Fibroblast of gingiva (primary cell): Measurements from ENCODE around the gene ZNF684.
"Not testable (repeated sequence)": the region's sequence is repeated elsewhere in the genome, so short reads cannot be mapped to it uniquely, and the experiment has no call there.

ENCODE experiments used
- DNase-seq: peaks from one replicate; pipeline ENCODE4 v3.0.0-alpha.2; 2011; ENCODE audit warnings: low read depth

ZNF684 gene

GRCh38 chr1:40574805-40575204 lies 43.4 kb downstream of the ZNF684 start:
- not testable (repeated sequence) for DNase-seq

DNA sequence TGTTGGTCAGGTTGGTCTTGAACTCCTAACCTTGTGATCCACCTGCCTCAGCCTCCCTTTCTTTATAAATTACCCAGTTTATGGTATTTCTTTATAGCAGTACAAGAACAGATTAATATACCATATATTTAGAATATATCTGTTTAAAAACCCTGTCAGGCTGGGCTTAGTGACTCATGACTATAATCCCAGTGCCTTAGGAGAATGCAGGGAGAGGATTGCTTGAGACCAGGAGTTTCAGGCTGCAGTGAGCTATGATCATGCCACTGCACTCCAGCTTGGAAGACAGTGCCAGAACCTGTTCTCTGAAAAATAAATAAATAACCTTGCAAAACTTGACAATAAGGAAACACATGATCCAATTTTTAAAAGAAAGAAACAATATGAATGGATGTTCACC lies 43.9 kb downstream of the ZNF684 start:
- no peak for DNase-seq

DNA sequence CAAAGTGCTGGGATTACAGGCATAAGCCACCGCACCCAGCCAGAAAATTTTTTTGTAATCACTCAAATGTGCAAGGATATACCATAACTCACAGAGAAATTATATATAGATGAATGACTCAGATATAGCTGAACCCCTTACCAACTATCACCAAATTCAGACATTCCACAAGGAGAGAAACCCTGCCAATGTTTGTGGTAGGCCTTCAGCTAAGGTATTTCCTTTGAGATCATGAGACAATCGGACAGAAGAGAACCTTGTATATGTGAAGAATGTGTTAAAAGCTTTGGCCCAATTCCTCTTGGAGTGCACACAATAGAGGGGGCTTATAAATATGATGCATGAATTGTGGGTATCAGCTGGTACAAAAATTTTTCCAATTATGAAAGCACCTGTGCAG lies 50.7 kb downstream of the ZNF684 start:
- no peak for DNase-seq

- DNase-seq: no peak
Measured at GRCh38 chr1:40583980-40584379, 52.5 kb downstream of the ZNF684 start.

GRCh38 chr1:40588586-40588985 lies 57.1 kb downstream of the ZNF684 start:
- no peak for DNase-seq

DNA sequence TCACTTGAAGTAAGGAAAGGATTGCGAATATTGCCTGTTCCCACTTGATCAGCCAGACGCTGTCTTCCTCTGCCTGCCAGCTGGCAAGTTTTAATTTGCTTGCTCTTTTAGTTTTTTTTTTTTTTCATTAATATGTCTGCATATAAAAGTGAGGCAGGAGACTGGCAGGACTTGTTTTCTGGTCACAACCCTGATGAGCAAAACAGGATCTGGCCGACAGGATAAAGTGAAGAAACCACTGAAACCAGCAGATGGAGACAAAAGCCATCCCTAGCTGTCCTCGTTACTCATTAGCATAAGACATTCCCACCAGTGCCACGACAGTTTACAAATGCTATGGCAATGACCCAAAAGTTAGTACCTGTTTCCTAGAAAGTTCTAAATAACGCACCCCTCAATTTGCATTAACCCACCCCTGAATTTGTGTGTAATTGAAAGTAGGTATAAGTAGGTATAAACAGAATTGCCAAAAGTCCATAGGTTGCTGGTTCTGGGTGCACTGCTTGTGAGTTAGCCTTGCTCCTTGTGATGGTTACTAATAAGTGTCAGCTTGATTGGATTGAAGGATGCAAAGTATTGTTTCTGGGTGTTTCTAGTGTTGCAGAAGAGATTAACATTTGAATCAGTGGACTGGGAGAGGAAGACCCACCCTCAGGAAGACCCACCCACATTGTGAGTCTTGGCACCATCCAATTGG lies 60.8 kb downstream of the ZNF684 start:
- DNase-seq: peak; percentile 13

GRCh38 chr1:40593449-40594186 lies 62.2 kb downstream of the ZNF684 start:
- DNase-seq: no peak

- DNase-seq: no peak
Measured at GRCh38 chr1:40594187-40594531, 62.7 kb downstream of the ZNF684 start.

- no peak for DNase-seq
Measured at GRCh38 chr1:40595623-40596022, 64.2 kb downstream of the ZNF684 start.
